H9 (cell line): ENCODE data around the gene ACACA. TPM values are rescaled to one million over a fixed set of nuclear protein-coding genes. Genes with fewer than 3 reads are reported as not detected.
"Not testable (repeated sequence)": the region's sequence is repeated elsewhere in the genome, so short reads cannot be mapped to it uniquely, and the experiment has no call there.

ENCODE experiments used
- DNase-seq: peaks from one replicate; pipeline ENCODE4 v3.0.0-alpha.2; 2017
- H2AFZ ChIP-seq: one replicate; pipeline ENCODE4 v1.6.1; 2013; ENCODE audit warnings: mild to moderate bottlenecking, low read length, control low read depth, moderate library complexity
- H2AK5ac ChIP-seq: 2 replicates; pipeline ENCODE4 v1.6.1; 2013; ENCODE audit warnings: low read length, control low read depth, mixed read lengths; ENCODE audit not compliant: insufficient read length
- H2BK120ac ChIP-seq: one replicate; pipeline ENCODE4 v1.6.1; 2013; ENCODE audit warnings: low read depth, mild to moderate bottlenecking, low read length, control low read depth, inconsistent platforms; ENCODE audit not compliant: poor library complexity, severe bottlenecking
- H2BK12ac ChIP-seq: 2 replicates; pipeline ENCODE4 v1.6.1; 2013; ENCODE audit warnings: low read length, control low read depth, mixed read lengths, low read depth; ENCODE audit not compliant: insufficient read length
- H2BK15ac ChIP-seq: 2 replicates; pipeline ENCODE4 v1.6.1; 2013; ENCODE audit warnings: low read depth, low read length, control low read depth
- H2BK20ac ChIP-seq: one replicate; pipeline ENCODE4 v1.6.1; 2013; ENCODE audit warnings: low read depth, mild to moderate bottlenecking, low read length, control low read depth, inconsistent platforms; ENCODE audit not compliant: poor library complexity, severe bottlenecking
- H2BK5ac ChIP-seq: 2 replicates; pipeline ENCODE4 v1.6.1; 2013; ENCODE audit warnings: low read length, control low read depth, mixed read lengths; ENCODE audit not compliant: insufficient read length
- H3K14ac ChIP-seq: 2 replicates; pipeline ENCODE4 v1.6.1; 2013; ENCODE audit warnings: low read length, control low read depth; ENCODE audit not compliant: insufficient read depth
- H3K18ac ChIP-seq: 2 replicates; pipeline ENCODE4 v1.6.1; 2013; ENCODE audit warnings: low read depth, mild to moderate bottlenecking, mixed read lengths, low read length, control low read depth; ENCODE audit not compliant: insufficient read length
- H3K23ac ChIP-seq: 2 replicates; pipeline ENCODE4 v1.6.1; 2013; ENCODE audit warnings: low read length, control low read depth, mixed read lengths, low read depth; ENCODE audit not compliant: insufficient read length
- H3K23me2 ChIP-seq: 2 replicates; pipeline ENCODE4 v1.6.1; 2013; ENCODE audit warnings: low read depth, mild to moderate bottlenecking, mixed read lengths, low read length, control low read depth; ENCODE audit not compliant: insufficient read length, poor library complexity, severe bottlenecking
- H3K27ac ChIP-seq: 2 replicates; pipeline ENCODE4 v1.5.1; 2013; ENCODE audit warnings: low read length, control low read depth, mixed read lengths, low read depth; ENCODE audit not compliant: insufficient read length
- H3K27me3 ChIP-seq: 2 replicates; pipeline ENCODE4 v1.6.1; 2013; ENCODE audit warnings: low read length, control low read depth, inconsistent platforms; ENCODE audit not compliant: insufficient read depth
- H3K4ac ChIP-seq: 2 replicates; pipeline ENCODE4 v1.6.1; 2013; ENCODE audit warnings: low read depth, mild to moderate bottlenecking, control low read depth, inconsistent platforms, low read length, moderate library complexity
- H3K4me1 ChIP-seq: 2 replicates; pipeline ENCODE4 v1.6.1; 2013; ENCODE audit warnings: low read length, control low read depth, inconsistent platforms; ENCODE audit not compliant: insufficient read depth
- H3K4me2 ChIP-seq: 2 replicates; pipeline ENCODE4 v1.6.1; 2013; ENCODE audit warnings: low read length, control low read depth, mixed read lengths; ENCODE audit not compliant: insufficient read length, insufficient read depth
- H3K56ac ChIP-seq: 2 replicates; pipeline ENCODE4 v1.6.1; 2013; ENCODE audit warnings: low read depth, mild to moderate bottlenecking, mixed read lengths, low read length, control low read depth; ENCODE audit not compliant: insufficient read length
- H3K79me1 ChIP-seq: 2 replicates; pipeline ENCODE4 v1.6.1; 2013; ENCODE audit warnings: low read depth, mild to moderate bottlenecking, moderate library complexity, low read length, control low read depth, inconsistent platforms; ENCODE audit not compliant: insufficient read depth, poor library complexity, severe bottlenecking
- H3K79me2 ChIP-seq: 2 replicates; pipeline ENCODE4 v1.6.1; 2013; ENCODE audit warnings: low read length, control low read depth, inconsistent platforms; ENCODE audit not compliant: insufficient read depth
- H3K9ac ChIP-seq: 2 replicates; pipeline ENCODE4 v1.6.1; 2013; ENCODE audit warnings: low read length, control low read depth, mixed read lengths; ENCODE audit not compliant: insufficient read length; ENCODE audit errors: extremely low read depth
- H3K9me3 ChIP-seq: one replicate; pipeline ENCODE4 v1.6.1; 2013; ENCODE audit warnings: low read depth, low read length, inconsistent platforms; ENCODE audit not compliant: control insufficient read depth
- H3T11ph ChIP-seq: one replicate; pipeline ENCODE4 v1.6.1; 2013; ENCODE audit warnings: mild to moderate bottlenecking, low read length, control low read depth, inconsistent platforms
- H4K20me1 ChIP-seq: one replicate; pipeline ENCODE4 v1.6.1; 2013; ENCODE audit not compliant: control insufficient read depth, insufficient read length, insufficient read depth
- H4K5ac ChIP-seq: 2 replicates; pipeline ENCODE4 v1.6.1; 2013; ENCODE audit warnings: low read depth, mild to moderate bottlenecking, mixed read lengths, low read length, control low read depth; ENCODE audit not compliant: insufficient read length
- H4K8ac ChIP-seq: replicated peaks from 2 replicates; pipeline ENCODE4 v1.6.1; 2013; ENCODE audit warnings: low read length, control low read depth, mixed read lengths, low read depth; ENCODE audit not compliant: insufficient read length
- H4K91ac ChIP-seq: 2 replicates; pipeline ENCODE4 v1.6.1; 2013; ENCODE audit warnings: low read depth, mild to moderate bottlenecking, moderate library complexity, mixed read lengths, low read length, control low read depth; ENCODE audit not compliant: insufficient read length
- H3K27ac Mint-ChIP-seq, 3 experiments: 2 replicates in 2 of 3; 3 replicates in 1 of 3; pipeline ENCODE4 v1.8.0; 2020 to 2021; ENCODE audit warnings: mixed read lengths in 3 of 3, mild to moderate bottlenecking in 1 of 3, moderate library complexity in 1 of 3
- H3K27me3 Mint-ChIP-seq: 2 replicates; pipeline ENCODE4 v1.8.0; 2021; ENCODE audit warnings: low read depth, mild to moderate bottlenecking, moderate library complexity, mixed read lengths
- H3K36me3 Mint-ChIP-seq, 3 experiments: 2 replicates in 2 of 3; 3 replicates in 1 of 3; pipeline ENCODE4 v1.8.0; 2020 to 2021; ENCODE audit warnings: low read depth in 3 of 3, mixed read lengths in 3 of 3; ENCODE audit not compliant: insufficient read depth in 1 of 3
- H3K4me1 Mint-ChIP-seq, 2 experiments: 2 replicates each; pipeline ENCODE4 v1.8.0; 2020; ENCODE audit warnings: mixed read lengths in 2 of 2
- H3K4me3 Mint-ChIP-seq, 2 experiments: 2 replicates in 1 of 2; 3 replicates in 1 of 2; pipeline ENCODE4 v1.8.0; 2020 to 2021; ENCODE audit warnings: mild to moderate bottlenecking in 2 of 2, mixed read lengths in 2 of 2, moderate library complexity in 1 of 2
- H3K9me3 Mint-ChIP-seq, 2 experiments: 2 replicates in 1 of 2; 3 replicates in 1 of 2; pipeline ENCODE4 v1.8.0; 2020; ENCODE audit warnings: mild to moderate bottlenecking in 2 of 2, mixed read lengths in 2 of 2, moderate library complexity in 1 of 2
- CTCF ChIP-seq: fragments of 200-600 bp; sonication (generic); conservative IDR thresholded peaks from 3 replicates; pipeline ENCODE4 v1.8.0; 2021; ENCODE audit warnings: antibody characterized with exemption, mild to moderate bottlenecking
- WGBS: extraction: QIAGEN DNeasy Blood & Tissue Kit; methylation state at CpG from one replicate; pipeline ENCODE4 v1.1.7; 2013; ENCODE audit warnings: missing lambda C conversion rate, low lambda C conversion rate, mixed read lengths; ENCODE audit not compliant: insufficient read length; ENCODE audit errors: extremely low coverage; 5-methylcytosine and 5-hydroxymethylcytosine counted together
- total RNA-seq: library from RNA; stranded (reverse); gene quantifications from 2 replicates; pipeline ENCODE4 v1.2.1, GENCODE V29; 2021

The ACACA gene
- total RNA-seq, 1 experiment from 2014 or later = 135 TPM

- no peak overlapping the region for H2BK5ac ChIP-seq
- H4K91ac ChIP-seq = peak overlapping the region; percentile 31
- H3K9me3 ChIP-seq = no peaks in the 10 kb centered on the region
- H3K4me1 ChIP-seq = peaks cover 3% of the 10 kb centered on the region; the same call in 1 of the 2 replicates
- WGBS = no CpG with 5 or more reads among the region's 21 CpGs
- no peaks in the 10 kb centered on the region for H3K9me3 Mint-ChIP-seq
- H3K27me3 Mint-ChIP-seq = no peaks in the 10 kb centered on the region
- TF ChIP-seq CTCF = no peak
- no peak overlapping the region for H4K8ac ChIP-seq
- no peak overlapping the region for H2BK12ac ChIP-seq
- peak overlapping the region; percentile 96 to 99 (median 98) for H3K27ac Mint-ChIP-seq
- no peak overlapping the region for H3T11ph ChIP-seq
- H3K79me2 ChIP-seq = peaks cover 31% of the 10 kb centered on the region; the same call in 1 of the 2 replicates
- no peak overlapping the region for H2AK5ac ChIP-seq
- no peak overlapping the region for H3K56ac ChIP-seq
- H2BK120ac ChIP-seq = no peak overlapping the region
- no peaks in the 10 kb centered on the region for H3K79me1 ChIP-seq
- no peak overlapping the region for H3K4ac ChIP-seq
- DNase-seq = peak; percentile 93
- peak overlapping the region; percentile 82 for H3K18ac ChIP-seq
- no peak overlapping the region for H2BK15ac ChIP-seq
- no peak overlapping the region for H4K5ac ChIP-seq
- no peak overlapping the region for H2AFZ ChIP-seq
- H3K23me2 ChIP-seq = peaks cover 16% of the 10 kb centered on the region
- peaks cover 8 to 15% (median 11%) of the 10 kb centered on the region in 3 experiments for H3K36me3 Mint-ChIP-seq
- H3K23ac ChIP-seq = no peak overlapping the region
- no peak overlapping the region for H3K27ac ChIP-seq
- H3K27me3 ChIP-seq = no peaks in the 10 kb centered on the region
- H3K9ac ChIP-seq = peak overlapping the region; percentile 95
- no peak overlapping the region for H2BK20ac ChIP-seq
- H3K4me1 Mint-ChIP-seq = peaks cover 29 to 33% of the 10 kb centered on the region in 2 experiments
- peak overlapping the region; percentile 92 for H3K4me2 ChIP-seq
- peak overlapping the region; percentile 59 for H3K14ac ChIP-seq
- no peaks in the 10 kb centered on the region for H4K20me1 ChIP-seq
- peak overlapping the region; percentile 94 to 97 for H3K4me3 Mint-ChIP-seq
Observed at GRCh38 chr17:37358098-37358829, 48.4 kb downstream of the ACACA start.

- not testable (repeated sequence) for H2BK120ac ChIP-seq, H3K18ac ChIP-seq, DNase-seq, H3K9me3 ChIP-seq, H2BK12ac ChIP-seq, H2AK5ac ChIP-seq, H3K79me1 ChIP-seq, H3K4ac ChIP-seq, H3K9me3 Mint-ChIP-seq, H4K5ac ChIP-seq, H3K27ac ChIP-seq, H3K27me3 Mint-ChIP-seq, H3K4me1 ChIP-seq, H3K9ac ChIP-seq, H2BK5ac ChIP-seq, H3K23ac ChIP-seq, H3K56ac ChIP-seq, H3T11ph ChIP-seq, H4K91ac ChIP-seq, H2BK20ac ChIP-seq, H2AFZ ChIP-seq, H4K20me1 ChIP-seq, H2BK15ac ChIP-seq, H4K8ac ChIP-seq, H3K14ac ChIP-seq, H3K27me3 ChIP-seq
- peaks cover 13 to 22% (median 20%) of the 10 kb centered on the region in 3 experiments for H3K36me3 Mint-ChIP-seq
- Histone ChIP-seq H3K23me2 (peaks cover 16% of the 10 kb centered on the region), H3K79me2 (peaks cover 36% of the 10 kb centered on the region; the same call in 1 of the 2 replicates), H3K4me2 (peak overlapping the region; percentile 92)
- peak overlapping the region; percentile 94 to 97 for H3K4me3 Mint-ChIP-seq
- whole genome bisulfite sequencing = no CpG with 5 or more reads among the region's 12 CpGs
- H3K27ac Mint-ChIP-seq = peak overlapping the region in 1 of 3 experiments; percentile 99; a peak in 2 of 7 replicates
- peaks cover 29 to 33% of the 10 kb centered on the region in 2 experiments for H3K4me1 Mint-ChIP-seq
Observed at GRCh38 chr17:37356796-37357569, 49.7 kb downstream of the ACACA start.
